HG03342 (cell line): Measurements from ENCODE around the gene GLRA3.
"Not testable (repeated sequence)": the region's sequence is repeated elsewhere in the genome, so short reads cannot be mapped to it uniquely, and the experiment has no call there.

Source experiments
- ATAC-seq: cut with Tn5 transposase; IDR thresholded peaks from one replicate; pipeline ENCODE4 v1.9.1; 2021; ENCODE audit warnings: mild to moderate bottlenecking, moderate library complexity; ENCODE audit not compliant: unreplicated experiment

Gene GLRA3

DNA sequence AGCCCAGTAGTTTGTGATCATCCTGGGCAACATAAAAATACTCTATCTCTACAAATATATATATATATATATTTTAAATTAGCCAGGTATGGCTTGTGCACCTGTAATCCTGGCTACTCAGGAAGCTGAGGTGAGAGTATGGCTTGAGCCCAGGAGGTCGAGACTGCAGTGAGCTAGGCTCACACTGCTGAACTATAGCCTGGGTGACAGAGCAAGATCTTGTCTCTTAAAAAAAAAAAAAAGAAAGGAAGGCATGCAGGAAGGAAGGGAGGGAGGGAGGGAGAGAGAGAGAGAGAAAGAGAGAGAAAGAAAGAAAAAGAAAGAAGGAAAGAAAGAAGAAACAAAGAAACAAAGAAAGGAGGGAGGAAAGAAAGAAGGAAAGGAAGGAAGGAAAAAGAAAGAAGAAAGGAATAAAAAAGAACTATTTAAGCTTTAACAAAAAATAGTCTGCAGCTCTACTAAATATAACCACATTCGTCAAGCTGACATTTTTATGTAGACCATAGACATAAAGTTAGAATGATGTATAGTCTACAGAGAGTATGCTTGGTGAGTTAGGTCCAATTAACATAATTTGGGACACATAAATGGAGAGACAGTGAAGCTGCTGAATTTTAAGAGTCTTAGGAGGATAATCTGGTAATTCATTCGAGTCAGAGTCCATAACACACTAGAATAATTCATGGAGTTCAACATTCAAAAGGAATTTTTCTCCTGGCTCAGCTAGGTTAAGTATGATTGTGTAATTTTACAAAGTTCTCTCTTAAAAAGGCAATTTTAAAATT, 111.9 kb downstream of the GLRA3 start:
- no peak for ATAC-seq

DNA sequence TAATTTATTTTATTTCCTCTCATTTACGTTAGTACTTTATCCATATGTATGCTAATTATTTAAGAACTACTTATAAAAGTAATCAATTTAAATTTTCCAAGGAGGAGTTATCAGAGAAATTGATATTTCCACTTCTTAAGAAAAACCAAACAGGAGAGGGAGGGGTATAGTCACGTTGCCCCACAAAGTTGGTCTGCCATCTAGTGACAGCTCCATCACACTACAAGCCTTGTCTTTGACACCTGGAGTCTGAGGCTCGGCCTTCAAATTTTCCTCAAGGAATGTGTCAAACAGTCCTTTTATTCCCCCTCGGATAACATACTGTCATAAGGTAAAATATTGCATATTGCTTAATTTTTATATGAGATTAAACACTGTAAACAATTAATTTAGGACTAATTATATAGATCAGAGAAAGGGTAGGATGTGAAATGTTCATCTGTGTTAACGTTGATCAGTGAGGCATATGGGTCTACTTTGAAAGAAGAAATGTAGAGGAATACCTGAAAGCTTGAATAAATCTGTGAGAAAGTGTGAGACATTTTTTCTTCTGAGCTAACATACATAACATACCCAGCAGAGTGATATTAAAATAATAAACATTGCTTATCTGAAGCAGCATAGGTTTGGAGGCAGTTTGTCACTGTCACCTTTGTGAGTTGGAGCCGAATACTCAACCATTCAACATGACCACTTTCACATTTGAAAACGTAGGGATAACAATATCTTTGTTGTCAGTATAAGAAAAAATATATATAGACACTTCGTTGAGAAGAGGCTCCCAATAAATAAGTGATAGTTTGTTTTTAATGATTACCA, 114.4 kb downstream of the GLRA3 start:
- peak; percentile 98 for ATAC-seq

- no peak for ATAC-seq
These were observed 115.2 kb downstream of the GLRA3 start for GRCh38 chr4:174713821-174714220.

GRCh38 chr4:174713181-174713580, 115.9 kb downstream of the GLRA3 start:
- ATAC-seq, result no peak

- ATAC-seq, result no peak
These were observed 119.5 kb downstream of the GLRA3 start for GRCh38 chr4:174709526-174709925.

- ATAC-seq, result no peak
These were observed 120.7 kb downstream of the GLRA3 start for GRCh38 chr4:174708381-174708780.

GRCh38 chr4:174707902-174708301, 121.1 kb downstream of the GLRA3 start:
- no peak for ATAC-seq

- ATAC-seq, result peak; percentile 98
These were observed 121.9 kb downstream of the GLRA3 start for GRCh38 chr4:174707051-174707676.

DNA sequence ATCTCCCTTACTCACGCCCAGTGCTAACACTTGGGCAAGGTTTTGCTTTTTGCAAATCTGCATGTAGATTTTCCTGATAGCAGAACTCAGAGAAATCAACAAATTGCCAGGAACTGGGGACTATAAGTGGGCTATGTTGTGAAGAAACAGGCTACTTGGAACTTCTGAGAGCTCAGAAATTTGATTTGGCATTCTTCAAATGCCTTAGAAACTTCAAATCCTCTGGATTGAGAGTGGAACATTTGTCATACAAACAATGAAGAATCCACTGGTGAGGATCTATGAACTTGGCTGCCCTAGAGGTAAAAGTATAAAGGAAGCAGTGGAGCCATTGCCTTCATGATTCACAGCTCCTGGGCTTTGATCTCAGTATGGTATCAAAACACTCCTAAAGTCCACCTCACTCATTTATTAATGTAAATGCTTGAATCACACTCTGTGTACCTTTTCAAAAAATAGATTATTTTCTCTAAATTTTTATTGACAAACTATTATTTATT, 126.0 kb downstream of the GLRA3 start:
- ATAC-seq, result no peak

DNA sequence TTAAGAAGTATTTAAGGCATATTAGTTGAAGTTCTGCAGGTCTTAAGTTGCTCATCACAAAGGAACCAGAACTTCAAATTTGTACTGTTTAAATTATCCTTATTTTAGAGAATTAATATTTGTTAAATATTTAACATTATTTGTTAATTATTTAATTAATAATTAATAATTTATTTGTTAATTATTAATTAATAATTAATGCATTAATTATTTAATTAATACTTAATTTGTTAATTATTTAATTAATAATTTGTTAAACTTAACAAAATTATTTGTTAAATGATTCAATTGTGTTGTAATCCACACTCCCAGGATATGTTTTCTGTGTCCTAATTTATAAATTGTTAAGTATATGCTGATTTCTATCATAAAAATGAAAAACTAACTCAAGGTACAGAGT, 129.4 kb downstream of the GLRA3 start:
- ATAC-seq, result no peak

DNA sequence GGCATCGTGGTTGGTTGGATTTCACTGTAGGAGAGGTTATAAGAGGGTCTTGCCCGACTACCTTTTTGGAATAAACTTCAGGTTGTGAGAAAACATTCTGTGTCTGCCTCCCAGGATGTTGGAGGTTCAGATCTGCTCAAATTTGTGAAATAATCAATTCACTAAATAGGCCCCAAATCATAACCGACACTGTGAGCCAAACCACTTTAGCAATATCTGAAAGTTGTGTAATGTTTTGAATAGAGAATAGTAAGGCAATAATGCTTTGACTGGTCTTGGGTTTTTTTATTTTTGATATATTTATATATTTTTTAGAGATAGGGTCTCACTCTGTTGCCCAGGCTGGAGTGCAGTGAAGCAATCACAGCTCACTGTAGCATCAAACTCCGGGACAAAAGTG, 131.2 kb downstream of the GLRA3 start:
- ATAC-seq, result no peak

DNA sequence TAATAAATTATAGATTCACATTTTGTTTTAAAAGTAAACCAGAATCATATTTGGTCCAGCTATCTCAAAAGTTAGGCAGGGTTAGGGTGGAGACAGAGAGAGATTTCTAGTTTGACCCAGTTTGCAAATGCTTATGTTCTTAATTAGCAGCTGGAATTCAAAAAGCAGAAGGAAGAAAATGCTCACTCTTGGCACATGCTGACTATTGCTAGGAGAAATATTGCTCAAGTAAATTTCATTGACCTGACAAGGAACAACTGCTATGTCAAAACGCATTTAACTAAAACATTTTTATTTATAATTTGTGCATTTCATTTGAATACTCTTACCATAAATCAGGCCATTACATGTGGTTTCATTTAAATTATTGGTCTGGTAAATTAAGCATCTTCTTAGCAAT, 131.8 kb downstream of the GLRA3 start:
- no peak for ATAC-seq

DNA sequence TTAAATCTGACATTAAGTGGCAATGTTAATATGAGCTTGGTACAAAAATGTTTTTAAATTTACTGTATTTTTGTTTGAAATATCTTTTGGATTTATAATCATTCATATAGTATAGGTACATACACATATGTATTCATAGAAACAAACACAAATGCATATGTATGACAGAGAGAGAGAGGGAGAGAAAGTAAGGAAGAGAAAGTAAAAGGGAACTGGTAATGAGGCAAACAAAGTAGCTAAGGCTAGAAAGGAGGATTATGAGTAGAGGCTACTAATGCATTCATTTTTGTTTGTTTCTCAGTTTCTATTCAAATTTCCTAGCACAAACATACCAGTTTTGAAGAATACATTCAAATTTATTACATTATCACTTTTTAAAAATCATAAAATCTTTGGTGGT, 132.4 kb downstream of the GLRA3 start:
- peak; percentile 64 for ATAC-seq

DNA sequence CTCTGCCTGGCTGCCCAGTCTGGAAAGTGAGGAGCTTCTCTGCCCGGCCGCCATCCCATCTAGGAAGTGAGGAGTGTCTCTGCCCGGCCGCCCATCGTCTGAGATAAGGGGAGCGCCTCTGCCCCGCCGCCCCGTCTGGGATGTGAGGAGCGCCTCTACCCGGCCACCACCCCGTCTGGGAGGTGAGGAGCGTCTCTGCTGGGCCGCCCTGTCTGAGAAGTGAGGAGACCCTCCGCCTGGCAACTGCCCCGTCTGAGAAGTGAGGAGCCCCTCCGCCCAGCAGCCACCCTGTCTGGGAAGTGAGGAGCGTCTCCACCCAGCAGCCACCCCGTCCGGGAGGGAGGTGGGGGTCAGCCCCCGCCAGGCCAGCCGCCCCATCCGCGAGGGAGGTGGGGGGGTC, 137.2 kb downstream of the GLRA3 start:
- not testable (repeated sequence) for ATAC-seq

GRCh38 chr4:174690665-174691064, 138.4 kb downstream of the GLRA3 start:
- ATAC-seq, result no peak

GRCh38 chr4:174689618-174690017, 139.4 kb downstream of the GLRA3 start:
- no peak for ATAC-seq

GRCh38 chr4:174686826-174687225, 142.2 kb downstream of the GLRA3 start:
- ATAC-seq, result no peak

GRCh38 chr4:174681723-174682300, 147.2 kb downstream of the GLRA3 start:
- ATAC-seq, result no peak

GRCh38 chr4:174674305-174674840, 154.7 kb downstream of the GLRA3 start:
- ATAC-seq, result no peak

DNA sequence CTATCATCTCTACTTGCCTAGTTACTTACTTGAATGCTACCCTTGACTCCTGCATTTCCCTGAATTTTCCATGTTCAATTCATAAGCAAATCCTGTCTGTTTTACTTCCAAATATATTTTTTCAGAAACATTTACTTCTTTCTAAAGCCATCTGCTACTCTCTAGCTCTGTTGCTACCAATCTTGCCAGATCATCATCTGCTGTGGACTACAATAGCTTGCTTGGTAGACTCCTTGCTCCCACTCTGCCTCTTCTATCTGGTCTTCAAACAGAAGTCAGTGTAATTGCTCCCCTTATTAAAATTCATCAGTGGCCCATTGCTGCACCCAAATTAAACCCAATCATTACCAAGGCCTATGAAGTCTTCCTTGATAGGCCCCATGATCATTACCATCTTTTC, 155.2 kb downstream of the GLRA3 start:
- ATAC-seq, result no peak

GRCh38 chr4:174672276-174672675, 156.8 kb downstream of the GLRA3 start:
- no peak for ATAC-seq
